SHP77 treated with DMSO at 0.1 percent for 48 hours (cell line): ENCODE data around the gene STX3.
"Not testable (repeated sequence)": the region's sequence is repeated elsewhere in the genome, so short reads cannot be mapped to it uniquely, and the experiment has no call there.

ENCODE experiments used
- DNase-seq: peaks from one replicate; lab custom pipeline; 2025; lab: John Stamatoyannopoulos, UW

Gene STX3

DNA sequence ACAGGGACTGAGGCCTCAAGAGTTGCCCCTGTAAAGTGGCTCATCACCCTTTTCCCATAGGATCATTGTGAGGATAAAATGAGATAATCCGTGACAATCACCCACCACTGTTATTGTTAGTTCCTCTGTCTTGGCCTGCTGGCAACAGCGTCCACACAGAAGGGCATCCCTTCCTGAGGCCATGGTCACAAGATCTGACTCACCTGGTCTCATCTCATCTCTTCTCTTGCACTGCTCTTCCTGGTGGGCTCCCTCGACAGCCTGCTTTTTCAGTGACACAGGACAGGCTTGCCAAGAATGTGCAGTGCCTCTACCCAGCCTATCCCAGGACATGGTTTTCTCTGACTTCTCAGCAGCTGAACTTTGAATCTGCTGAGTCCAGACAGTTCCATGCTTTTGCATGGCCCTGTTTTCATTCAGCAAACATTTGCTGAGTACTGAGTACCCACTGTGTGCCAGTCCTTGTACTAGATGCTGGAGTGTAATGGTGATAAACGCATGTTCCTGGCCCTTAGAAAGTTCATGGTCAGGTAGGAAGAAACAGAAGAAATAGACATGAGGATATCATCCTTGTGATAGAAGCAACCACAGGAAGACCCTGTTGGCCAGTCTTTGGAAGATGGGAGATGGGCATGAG is 3.3 kb downstream of the STX3 start:
- no peak for DNase-seq

DNA sequence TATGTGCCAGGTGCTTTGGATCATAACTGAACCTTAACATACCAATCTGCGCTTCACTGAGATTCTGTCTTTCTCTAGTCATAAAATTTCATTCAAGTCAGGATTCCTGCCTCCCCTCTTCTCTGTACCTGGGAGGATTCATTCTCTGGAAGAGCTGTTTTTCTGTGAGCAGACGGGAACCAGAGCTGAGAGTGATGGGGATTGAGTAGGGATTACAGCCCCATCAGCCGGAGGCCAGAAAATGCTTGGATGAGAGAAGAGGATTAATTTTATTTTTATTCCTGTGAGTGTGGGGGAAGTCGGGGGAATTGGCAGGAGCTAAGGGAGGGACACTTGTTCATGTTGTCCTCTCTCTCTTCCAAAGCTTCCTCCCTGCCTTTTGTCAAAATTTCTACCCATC is 4.7 kb downstream of the STX3 start:
- DNase-seq = no peak

DNA sequence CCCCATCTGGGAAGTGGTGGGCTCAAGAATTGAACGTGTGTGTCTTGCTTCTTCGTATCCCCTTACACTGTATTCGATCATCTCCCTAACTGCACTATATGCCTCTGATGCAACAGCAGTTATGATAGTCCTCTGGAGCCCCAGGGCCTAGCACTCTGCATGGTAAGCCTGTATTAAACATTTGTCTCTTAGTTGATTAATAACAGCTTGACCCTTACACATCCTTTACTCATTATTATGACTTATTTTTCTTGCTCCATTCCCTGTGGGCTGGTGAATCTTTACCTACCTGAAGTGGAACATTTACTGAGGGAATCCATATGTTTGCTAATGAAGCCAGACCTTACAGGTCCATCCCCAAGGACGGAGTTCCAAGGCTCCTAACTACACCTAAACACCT is 5.6 kb downstream of the STX3 start:
- DNase-seq = no peak

DNA sequence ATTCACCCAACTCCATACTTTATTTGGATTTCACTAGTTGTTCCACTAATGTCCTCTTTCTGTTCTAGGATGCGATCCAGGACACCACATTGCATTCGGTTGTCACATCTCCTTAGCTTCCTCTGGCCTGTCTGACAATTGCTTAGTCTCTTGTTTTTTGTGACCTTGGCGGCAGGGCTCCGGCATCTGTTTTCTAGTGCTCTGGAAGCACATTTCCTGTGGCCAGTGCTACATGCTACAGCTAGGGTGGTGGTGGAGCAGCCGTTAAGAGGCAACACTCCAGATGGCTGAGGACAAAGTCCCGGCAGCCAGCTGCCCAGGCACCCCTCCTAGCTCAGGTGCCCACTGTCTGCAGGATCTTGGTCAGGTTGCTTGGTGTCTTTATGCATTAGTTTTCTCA is 6.8 kb downstream of the STX3 start:
- DNase-seq = no peak

DNA sequence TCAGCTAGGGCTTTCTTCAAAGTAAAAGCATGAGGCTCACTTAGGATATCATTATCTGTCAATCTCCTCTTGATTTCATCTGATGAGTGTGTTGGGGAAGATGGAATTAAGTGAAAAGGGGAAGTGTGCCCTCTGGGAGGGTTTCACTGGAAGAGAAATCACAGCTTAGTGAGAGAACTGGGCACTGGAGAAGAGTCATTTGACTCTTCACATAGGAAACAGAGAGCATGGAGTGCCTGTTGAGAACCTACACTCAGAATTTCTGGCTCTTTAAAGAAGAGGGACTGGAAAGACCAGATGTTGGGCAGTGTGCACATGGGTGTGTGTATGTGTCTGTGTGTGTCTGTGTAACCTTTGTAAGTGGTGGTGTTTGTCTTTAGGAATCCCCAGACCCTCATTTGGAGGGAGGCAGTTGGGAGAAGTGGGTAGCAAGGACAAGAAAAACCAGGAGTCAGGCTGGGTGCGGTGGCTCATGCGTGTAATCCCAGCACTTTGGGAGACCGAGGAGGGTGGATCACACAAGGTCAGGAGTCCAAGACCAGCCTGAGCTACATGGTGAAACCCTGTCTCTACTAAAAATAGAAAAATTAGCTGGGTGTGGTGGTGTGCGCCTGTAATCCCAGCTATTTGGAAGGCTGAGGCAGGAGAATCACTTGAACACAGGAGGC is 10.0 kb downstream of the STX3 start:
- DNase-seq = no peak

DNA sequence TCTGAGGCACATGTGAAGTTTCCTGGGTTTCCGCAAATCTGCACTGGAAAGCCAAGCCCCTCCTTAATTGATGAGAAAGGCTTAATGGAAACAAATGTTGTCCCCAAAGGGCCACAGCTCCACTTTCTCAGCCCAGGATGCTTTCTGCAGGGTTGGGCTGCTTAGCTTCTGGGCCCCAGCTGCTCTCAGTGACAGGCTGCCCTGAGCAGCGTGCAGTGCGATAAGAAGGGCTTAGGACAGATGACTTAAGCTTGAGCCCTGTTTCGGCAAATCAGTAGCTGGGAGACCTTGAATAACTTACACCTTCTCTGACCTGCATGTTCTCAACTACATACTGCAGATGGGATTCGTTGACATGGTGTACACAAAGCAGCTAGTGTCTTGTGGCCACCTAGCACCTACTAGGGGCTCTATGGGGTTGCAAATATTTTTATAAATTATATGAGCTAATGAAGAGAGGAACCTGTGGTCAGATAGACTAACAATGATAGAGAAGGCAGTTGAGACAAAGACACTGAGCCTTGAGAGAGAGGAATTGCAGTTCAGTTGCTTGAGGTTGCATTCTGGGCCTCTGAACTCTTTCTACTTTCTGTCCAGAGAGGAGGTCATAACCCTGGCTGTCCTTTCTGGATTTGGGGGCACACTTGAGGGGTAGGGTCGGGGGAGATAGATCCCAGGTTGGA is 11.5 kb downstream of the STX3 start:
- no peak for DNase-seq

DNA sequence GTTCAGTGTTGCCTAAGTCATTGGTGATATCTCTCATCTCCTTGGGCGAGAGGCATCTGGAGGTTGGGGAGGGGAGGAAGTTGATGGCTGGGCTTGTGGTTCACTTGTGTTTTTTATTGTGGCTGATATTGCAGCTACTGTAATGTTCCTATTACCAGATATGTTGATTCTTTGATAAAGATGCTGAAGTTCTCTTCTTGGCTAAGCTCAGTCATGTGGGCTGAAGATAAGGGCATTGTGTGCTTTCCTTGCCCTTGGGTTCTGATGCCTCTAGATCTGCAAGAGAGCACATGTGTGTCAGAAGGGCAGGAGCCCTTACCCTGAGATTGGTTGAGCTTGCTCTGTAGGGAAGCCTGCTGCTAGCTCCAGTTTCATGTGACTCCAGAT is 12.0 kb downstream of the STX3 start:
- no peak for DNase-seq

DNA sequence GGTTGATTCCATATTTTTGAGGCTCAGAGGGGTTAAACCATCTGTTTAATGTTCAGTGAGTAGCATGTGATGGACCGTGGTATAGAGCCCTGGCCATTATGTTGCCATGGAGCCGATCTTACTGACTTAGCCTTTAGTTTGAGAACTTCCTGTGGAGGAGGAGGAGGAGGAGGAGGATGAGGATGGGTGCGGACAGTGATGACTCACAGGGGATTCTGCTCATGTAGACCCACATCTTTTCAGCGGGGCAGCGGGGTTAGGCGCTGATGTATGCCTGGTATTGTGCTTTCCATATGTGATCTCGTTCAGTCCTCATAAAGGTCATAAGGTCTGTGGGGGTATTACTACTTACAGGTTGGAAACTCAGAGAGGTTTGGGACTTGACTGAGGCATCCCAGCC is 13.9 kb downstream of the STX3 start:
- no peak for DNase-seq

DNA sequence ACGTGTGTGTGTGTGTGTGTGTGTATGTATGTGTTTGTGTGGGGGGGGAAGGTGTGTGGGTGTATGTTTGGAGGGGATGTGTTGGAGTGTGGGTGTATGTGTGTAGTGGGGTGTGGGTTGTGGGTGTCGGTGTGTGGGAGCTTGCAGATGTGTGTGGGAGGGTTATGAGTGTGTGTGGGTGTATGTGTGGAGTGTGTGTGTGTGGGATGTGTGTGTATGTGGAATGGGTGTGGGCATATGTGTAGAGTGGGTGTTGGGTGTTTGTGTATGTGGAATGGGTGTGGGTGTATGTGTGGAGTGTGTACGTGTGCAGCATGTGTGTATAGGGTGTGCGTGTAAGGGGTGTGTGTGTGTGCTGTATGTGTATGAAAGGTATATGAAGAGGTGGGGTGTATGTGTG is 14.7 kb downstream of the STX3 start:
- no peak for DNase-seq

DNA sequence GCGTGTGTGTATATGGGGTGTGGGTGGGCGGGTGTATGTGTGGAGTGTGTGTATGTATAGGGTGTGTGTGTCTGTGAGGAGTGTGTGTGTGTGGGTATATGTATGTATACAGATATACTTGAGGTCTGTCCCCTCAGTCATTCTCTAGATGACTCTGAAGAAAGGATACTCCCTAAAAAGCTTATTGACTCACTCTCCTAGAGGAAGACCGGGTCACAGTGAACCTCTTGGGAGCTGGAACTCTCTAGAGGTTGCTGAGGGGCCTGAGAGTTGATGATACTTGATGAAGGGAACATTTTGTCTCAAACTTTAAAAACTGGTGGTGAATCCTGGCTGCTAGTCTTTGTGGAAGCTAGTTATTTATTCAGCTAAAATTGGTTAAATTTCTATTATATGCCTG is 15.1 kb downstream of the STX3 start:
- no peak for DNase-seq

DNA sequence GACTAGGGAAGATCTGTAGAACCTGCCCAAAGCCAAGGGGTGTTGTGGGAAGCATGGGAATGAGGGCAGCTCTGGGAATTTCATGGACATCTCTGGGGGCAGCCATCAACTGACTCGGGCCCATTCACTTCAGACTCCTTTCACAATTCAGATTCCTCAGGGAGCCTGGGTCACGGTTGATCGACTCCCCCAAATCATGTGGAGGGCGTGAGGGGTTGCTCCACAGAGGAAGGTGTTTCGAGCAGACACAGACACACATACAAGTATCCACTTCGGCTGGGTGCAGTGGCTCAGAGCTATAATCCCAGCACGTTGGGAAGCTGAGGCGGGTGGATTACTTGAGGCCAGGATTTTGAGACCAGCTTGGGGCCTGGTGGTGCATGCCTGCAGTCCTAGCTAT is 15.7 kb downstream of the STX3 start:
- no peak for DNase-seq

DNA sequence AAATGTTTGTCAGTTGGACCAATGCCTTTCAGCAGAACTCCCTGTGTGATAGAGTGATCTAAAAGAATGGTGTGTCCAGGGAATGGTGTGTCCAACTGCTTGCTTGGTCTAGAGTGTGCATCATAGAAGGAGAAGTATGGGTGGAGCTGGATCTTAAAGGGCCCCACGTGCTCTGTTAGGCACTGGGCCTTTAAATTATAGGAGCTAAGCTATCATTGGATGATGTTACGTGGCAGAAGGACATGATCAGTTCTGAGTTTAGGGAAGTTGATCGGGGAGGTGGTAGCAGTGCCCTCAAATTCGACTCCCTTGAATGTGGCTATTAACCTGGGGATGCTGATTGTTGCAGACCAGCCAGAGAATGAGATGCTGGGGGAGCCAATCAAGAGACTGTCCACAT is 16.4 kb downstream of the STX3 start:
- no peak for DNase-seq

DNA sequence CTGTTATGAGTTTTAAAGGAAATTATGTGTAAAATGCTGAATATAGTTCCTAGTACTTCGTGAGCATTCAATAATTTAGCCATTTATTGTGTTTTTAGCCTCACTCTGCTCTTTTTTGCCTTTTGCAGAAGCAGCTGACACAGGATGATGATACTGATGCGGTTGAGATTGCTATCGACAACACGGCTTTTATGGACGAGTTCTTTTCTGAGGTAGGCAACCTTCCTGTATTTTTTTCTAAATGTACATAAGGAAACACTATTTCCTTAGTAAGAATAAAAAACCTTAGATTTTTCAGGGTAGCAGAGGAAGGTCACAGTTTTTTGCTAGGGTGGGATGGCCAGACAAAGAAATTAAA is 17.9 kb downstream of the STX3 start:
- no peak for DNase-seq

DNA sequence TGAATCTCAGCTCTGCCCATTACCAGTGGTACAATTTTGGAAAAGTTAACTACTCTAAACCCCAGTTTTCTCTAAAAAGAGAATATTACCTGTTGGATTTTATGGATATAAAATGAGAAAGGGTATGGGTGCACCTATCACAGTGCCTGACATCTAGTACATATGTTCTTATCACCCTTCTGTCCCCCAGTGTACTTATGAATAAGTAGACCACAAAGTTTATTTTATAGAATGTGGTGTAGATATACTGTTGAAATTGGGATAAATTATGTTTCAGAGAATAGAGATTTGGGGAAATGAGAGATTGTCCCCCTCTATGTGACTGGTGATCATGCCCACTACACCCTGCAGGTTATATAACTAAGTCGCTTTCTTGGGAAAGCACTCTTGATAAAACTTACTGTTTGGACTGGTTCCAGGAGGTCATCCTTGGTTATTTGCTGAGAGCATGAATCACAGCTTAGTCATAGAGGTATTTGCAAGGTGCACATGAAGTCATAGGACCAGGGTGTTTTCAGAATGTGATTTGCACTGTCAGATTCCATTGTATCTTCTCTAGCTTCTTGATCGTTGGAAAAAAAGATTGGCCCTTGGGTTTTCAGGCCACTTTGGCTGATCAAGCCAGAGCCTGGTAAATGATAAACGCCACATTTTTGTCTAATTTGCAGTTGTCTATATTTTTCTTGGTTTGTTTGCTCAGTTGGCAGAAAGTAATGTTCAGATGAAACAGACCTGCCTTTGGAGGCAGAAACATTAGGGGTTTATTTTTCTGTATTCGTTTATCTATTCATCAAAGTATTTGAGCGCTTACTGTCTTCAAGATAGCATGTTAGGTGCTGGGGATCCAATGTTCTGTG is 21.3 kb downstream of the STX3 start:
- no peak for DNase-seq

DNA sequence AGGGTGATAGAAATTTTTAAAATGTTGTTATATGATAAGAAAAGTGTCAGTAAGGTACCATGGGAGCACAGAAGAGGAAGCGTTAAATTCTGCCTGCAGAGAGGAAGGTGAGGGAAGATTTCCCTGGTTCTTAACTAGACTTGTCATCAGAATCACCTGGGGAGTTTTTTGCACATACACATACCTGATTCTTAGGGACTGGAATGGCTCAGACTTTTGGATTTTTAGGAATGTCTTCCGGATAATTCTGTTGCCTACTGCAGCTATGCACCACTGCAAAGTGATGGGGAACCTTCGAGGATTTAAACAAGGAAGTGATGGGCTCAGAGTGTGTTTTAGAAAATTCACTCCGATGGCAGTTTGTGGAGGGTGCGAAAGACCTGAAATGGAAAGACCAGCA is 21.9 kb downstream of the STX3 start:
- DNase-seq = no peak

DNA sequence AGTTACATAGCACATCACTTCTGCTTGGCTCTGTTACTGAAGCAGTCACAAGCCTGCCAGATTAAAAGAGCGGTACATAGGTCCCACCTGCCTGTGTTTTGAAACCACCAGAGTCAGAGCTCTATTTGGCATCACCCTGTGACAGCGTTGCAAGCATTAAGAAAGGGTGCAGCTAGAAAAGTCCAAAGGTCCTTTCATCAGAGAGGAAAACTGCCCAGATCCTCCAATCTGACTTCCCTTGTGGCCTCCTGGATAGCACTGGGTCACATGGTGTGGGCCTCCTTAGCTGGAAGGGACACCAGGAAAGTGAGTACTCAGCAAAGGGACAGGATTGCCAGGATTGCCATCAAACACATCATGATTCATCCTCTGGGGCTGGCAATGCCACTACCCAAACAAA is 22.9 kb downstream of the STX3 start:
- DNase-seq = no peak

DNA sequence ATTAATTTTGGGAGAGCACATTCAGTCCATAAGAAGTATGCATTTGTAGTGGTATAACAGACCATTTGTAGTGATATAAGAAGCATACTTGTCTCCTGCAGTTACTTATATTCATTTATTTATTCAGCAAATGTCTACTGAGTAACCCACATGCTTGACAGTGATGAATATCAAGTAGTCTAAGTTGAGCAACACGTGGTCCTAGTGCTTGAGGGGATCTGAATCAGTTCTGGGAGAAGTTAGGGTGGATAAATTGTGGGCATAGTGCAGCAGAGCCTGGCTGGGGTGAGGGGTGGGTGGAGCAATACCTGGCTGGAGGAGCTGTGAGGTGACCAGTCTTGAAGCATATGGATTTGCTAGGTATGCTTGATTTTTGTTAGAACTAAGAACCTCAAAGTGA is 24.3 kb downstream of the STX3 start:
- no peak for DNase-seq

DNA sequence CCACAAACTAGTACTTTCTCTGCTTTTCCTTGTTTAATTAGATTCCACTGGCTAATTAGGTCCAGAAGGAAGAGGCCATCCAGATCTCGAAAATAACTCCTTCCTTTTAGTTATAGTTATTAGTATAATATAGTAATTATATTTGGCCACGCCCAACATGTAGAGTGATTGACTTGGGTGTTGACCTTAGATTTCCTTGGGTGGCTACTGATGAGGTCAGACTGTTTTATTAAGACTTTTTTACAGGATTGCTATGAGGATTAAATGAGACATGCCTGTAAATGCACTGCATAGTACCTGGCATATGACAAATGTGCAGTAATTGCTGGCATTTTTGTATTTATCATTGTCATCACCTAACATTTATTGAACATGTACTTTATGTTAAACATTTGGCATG is 26.9 kb downstream of the STX3 start:
- DNase-seq = no peak

DNA sequence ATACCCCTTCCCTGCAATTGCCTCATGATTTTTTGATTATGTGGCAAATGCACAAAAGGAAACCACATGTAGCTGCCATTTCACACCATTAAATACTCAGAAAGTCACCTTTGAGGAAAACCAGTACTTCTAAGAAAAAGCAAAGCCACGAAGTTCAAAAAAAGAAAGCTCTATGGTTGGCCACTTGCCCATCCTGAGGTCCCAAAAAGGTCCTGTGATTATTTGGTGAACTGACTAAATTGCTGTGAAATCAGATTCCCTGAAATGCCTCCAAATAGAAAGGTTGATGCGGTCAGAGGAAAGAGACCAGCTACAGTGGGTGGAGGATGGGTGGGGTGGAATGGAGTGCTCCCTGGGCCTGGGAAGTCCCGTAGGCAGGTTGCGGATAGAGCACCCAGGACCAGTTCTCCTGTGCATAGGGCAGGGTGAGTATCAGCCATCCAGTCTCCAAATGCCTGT is 28.5 kb downstream of the STX3 start:
- no peak for DNase-seq

DNA sequence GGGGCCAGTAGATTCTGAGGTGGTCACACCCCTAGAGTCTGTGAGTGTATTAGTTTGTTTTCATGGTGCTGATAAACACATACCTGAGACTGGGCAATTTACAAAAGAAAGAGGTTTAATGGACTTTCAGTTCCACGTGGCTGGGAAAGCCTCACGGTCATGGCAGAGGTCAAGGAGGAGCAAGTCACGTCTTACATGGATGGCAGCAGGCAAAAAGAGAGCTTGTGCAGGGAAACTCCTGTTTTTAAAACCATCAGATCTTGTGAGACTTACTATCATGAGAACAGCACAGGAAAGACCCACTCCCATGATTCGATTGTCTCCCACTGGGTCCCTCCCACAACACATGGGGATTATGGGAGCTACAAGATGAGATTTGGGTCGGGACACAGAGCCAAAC is 29.3 kb downstream of the STX3 start:
- not testable (repeated sequence) for DNase-seq

DNA sequence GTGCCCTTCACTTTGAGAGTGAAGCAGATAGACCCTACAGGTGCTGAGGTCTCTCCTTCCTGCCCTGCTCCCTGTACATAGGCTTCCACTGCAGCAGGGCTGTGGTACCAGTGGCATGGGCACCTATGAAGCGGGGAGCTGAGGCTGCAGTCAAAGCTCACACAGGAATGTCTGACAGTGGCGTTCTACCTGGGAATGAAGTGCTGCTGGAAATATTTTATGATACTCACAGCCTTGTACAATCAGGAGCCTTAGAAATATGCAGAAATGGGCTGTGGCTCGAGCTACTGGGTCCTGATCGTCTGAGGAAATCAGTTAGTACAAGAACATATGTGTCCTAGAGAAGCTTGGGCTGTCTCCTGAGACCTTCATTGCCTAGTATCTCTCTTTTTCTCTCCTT is 30.6 kb downstream of the STX3 start:
- no peak for DNase-seq

DNA sequence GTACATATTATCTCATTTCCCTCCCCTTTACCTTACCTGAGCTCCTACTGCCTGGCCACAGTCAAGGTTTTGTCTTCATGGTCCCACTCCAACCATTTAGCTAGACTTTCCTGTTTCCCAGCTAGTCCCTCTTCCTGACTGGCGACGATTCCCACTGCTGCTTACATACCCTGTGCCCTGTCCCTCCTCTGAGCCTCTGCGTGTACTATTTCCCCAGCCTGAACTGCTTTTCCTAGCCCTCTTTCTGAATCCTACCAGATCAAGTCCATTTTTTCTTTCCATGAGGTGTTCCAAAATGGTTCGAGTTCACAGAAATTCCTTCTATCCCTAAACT is 32.0 kb downstream of the STX3 start:
- DNase-seq = no peak

DNA sequence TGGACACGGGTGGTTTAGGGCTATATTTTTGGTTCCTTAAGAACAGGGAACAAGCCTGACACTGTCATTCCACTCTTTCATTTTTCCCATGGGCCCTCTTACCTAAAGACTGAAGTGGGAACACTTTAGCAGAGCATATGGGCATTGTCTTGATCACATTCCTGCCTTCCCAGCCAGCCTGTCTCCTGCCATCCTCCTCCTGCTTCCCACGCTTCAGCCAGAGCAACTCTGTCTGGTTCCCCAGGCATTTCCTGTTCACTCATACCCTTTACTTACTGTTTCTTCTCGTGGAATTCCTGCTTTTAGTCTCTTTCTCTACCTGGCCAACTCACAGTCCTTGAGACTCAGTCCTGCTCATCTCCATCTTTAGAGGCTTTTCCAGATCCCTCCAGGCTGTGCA is 32.6 kb downstream of the STX3 start:
- no peak for DNase-seq
